Measurements from ENCODE around the gene KCNH6. TPM values are rescaled to one million over a fixed set of nuclear protein-coding genes. Genes with fewer than 3 reads are reported as not detected.

KCNH6 gene
- polyA plus RNA-seq, 3 donors: not detected

- no peak overlapping the region for H3K4me3 ChIP-seq (replicated peaks in 1 of 3; ENCODE audit: low read depth in 2 of 3, low read length in 3 of 3)
- peaks cover 26 to 42% (median 32%) of the 10 kb centered on the region in 3 donors for H3K27me3 Mint-ChIP-seq (ENCODE audit: low read depth in 3 of 3)
- H3K9me3 ChIP-seq (replicated peaks in 1 of 2; ENCODE audit: control insufficient read depth in 1 of 2, insufficient read depth in 1 of 2, low read length in 2 of 2): peaks cover 0 to 7% of the 10 kb centered on the region in 2 donors
- DNase-seq: no peak
- H3K4me1 Mint-ChIP-seq: peaks cover 11% of the 10 kb centered on the region
- peaks cover 0 to 14% (median 2%) of the 10 kb centered on the region in 7 donors for H3K9me3 Mint-ChIP-seq
- intact Hi-C loops (cut with micrococcal nuclease): no loop called here
- no peak for TF ChIP-seq CTCF (IDR thresholded peaks at IDR 0.05)
- H3K4me3 Mint-ChIP-seq: no peak overlapping the region
- H3K4me2 ChIP-seq (replicated peaks; ENCODE audit: extremely low read depth, low read length, poor library complexity, severe bottlenecking): no peak overlapping the region
- H3K27ac Mint-ChIP-seq: no peak overlapping the region
- H3K9ac ChIP-seq (ENCODE audit: insufficient read depth, low read length, poor library complexity, severe bottlenecking): no peak overlapping the region
- H3K79me2 ChIP-seq (ENCODE audit: insufficient read depth, low read length): no peaks in the 10 kb centered on the region
- no peak overlapping the region for H2AFZ ChIP-seq (ENCODE audit: insufficient read depth, low read depth, low read length, poor library complexity, severe bottlenecking)
- WGBS (ENCODE audit: insufficient coverage): 95% methylated on average over 16 of the region's 21 CpGs
- peaks cover 9 to 21% of the 10 kb centered on the region in 2 donors for H3K4me1 ChIP-seq (ENCODE audit: control insufficient read depth in 1 of 2, insufficient read depth in 2 of 2, low read length in 2 of 2)
- H3K27me3 ChIP-seq (ENCODE audit: control insufficient read depth in 2 of 2, insufficient read depth in 2 of 2, low read length in 2 of 2): peaks cover 6 to 34% of the 10 kb centered on the region in 2 donors
- no peaks in the 10 kb centered on the region for H3K36me3 ChIP-seq (replicated peaks in 1 of 2; ENCODE audit: control insufficient read depth in 1 of 2, insufficient read depth in 2 of 2, low read length in 2 of 2)
- H3K36me3 Mint-ChIP-seq: peaks cover 3 to 6% of the 10 kb centered on the region in 2 donors
- no peaks in the 10 kb centered on the region for H4K20me1 ChIP-seq (ENCODE audit: insufficient read depth, low read length)
- H3K27ac ChIP-seq (ENCODE audit: low read depth in 1 of 2, low read length in 2 of 2): no peak overlapping the region
These were observed 42.9 kb upstream of the KCNH6 start for GRCh38 chr17:63480192-63480784.

- H3K27ac Mint-ChIP-seq: no peak overlapping the region
- no peak overlapping the region for H3K4me3 Mint-ChIP-seq
- H3K9me3 Mint-ChIP-seq: peaks cover 0 to 7% (median 2%) of the 10 kb centered on the region in 7 donors
- Histone ChIP-seq H3K27me3 (ENCODE audit: control insufficient read depth in 2 of 2, insufficient read depth in 2 of 2, low read length in 2 of 2) (peaks cover 3 to 27% of the 10 kb centered on the region in 2 donors), H3K79me2 (ENCODE audit: insufficient read depth, low read length) (no peaks in the 10 kb centered on the region), H3K27ac (ENCODE audit: low read depth in 1 of 2, low read length in 2 of 2) (no peak overlapping the region), H3K9me3 (replicated peaks in 1 of 2; ENCODE audit: control insufficient read depth in 1 of 2, insufficient read depth in 1 of 2, low read length in 2 of 2) (peaks cover 0 to 7% of the 10 kb centered on the region in 2 donors), H3K9ac (ENCODE audit: insufficient read depth, low read length, poor library complexity, severe bottlenecking) (no peak overlapping the region), H4K20me1 (ENCODE audit: insufficient read depth, low read length) (no peaks in the 10 kb centered on the region), H3K36me3 (replicated peaks in 1 of 2; ENCODE audit: control insufficient read depth in 1 of 2, insufficient read depth in 2 of 2, low read length in 2 of 2) (no peaks in the 10 kb centered on the region), H2AFZ (ENCODE audit: insufficient read depth, low read depth, low read length, poor library complexity, severe bottlenecking) (no peak overlapping the region), H3K4me3 (replicated peaks in 1 of 3; ENCODE audit: low read depth in 2 of 3, low read length in 3 of 3) (no peak overlapping the region), H3K4me2 (replicated peaks; ENCODE audit: extremely low read depth, low read length, poor library complexity, severe bottlenecking) (no peak overlapping the region), H3K4me1 (ENCODE audit: control insufficient read depth in 1 of 2, insufficient read depth in 2 of 2, low read length in 2 of 2) (peaks cover 9 to 21% of the 10 kb centered on the region in 2 donors)
- peaks cover 3 to 5% of the 10 kb centered on the region in 2 donors for H3K36me3 Mint-ChIP-seq
- 85% methylated on average over 8 of the region's 11 CpGs for WGBS (ENCODE audit: insufficient coverage)
- TF ChIP-seq CTCF (IDR thresholded peaks at IDR 0.05): no peak
- H3K4me1 Mint-ChIP-seq: peaks cover 11% of the 10 kb centered on the region
- no peak for DNase-seq
- peaks cover 19 to 35% (median 26%) of the 10 kb centered on the region in 3 donors for H3K27me3 Mint-ChIP-seq (ENCODE audit: low read depth in 3 of 3)
- intact Hi-C loops (cut with micrococcal nuclease): no loop called here
These were observed 42.2 kb upstream of the KCNH6 start for GRCh38 chr17:63480826-63481487.

Measured in CD14-positive monocyte (primary cell).